OCI-LY1 (cell line): ENCODE results near the gene MAK.

Experiments
- CTCF ChIP-seq: fragments of 200-600 bp; sonication (generic), shearing (Covaris generic); IDR thresholded peaks from 2 replicates; pipeline ENCODE4 v1.5.1; 2017; ENCODE audit warnings: mild to moderate bottlenecking, antibody characterized with exemption, low read length, moderate library complexity, mixed read lengths
- EZH2 ChIP-seq: fragments of 200-600 bp; sonication (generic), shearing (Covaris generic); IDR thresholded peaks from 2 replicates; pipeline ENCODE4 v1.8.0; 2017; ENCODE audit warnings: borderline replicate concordance, mixed run types, mild to moderate bottlenecking, antibody characterized with exemption, low read length, moderate library complexity, mixed read lengths

DNA sequence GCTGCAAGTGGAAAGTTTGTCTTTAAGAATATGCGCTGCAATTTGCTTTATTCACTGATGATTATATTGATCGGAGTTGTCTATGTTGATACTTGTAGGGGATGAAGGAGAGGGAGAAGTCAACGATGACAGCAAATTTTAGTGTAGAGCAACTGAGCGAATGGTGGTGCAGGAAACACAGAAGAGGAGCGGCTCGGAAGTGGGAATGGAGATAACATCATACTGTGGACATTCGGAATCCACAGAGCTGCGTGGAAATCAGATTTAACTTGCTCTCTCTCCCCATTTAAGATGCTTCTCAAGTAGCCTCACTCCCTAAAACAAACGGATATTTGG, 91.5 kb downstream of the MAK start:
- TF ChIP-seq CTCF (no peak), EZH2 (no peak)
